Muscle of arm (tissue), 12 donors: ENCODE results near the gene PRELP. TPM values are rescaled to one million over a fixed set of nuclear protein-coding genes. Genes with fewer than 3 reads are reported as not detected.

Experiments used
- DNase-seq: peaks from one replicate; pipeline ENCODE4 v3.0.0-alpha.2; 2013
- polyA plus RNA-seq, 12 donors: library from polyadenylated mRNA; unstranded; fragments of 120-200 nt; gene quantifications; one replicate each; pipeline ENCODE4 v1.2.1, GENCODE V29; 2013; ENCODE audit not compliant: insufficient read length in 12 of 12

Gene PRELP
- polyA plus RNA-seq, 12 donors = 1.3 to 23.8 (median 2.9) TPM; not detected in 1

DNA sequence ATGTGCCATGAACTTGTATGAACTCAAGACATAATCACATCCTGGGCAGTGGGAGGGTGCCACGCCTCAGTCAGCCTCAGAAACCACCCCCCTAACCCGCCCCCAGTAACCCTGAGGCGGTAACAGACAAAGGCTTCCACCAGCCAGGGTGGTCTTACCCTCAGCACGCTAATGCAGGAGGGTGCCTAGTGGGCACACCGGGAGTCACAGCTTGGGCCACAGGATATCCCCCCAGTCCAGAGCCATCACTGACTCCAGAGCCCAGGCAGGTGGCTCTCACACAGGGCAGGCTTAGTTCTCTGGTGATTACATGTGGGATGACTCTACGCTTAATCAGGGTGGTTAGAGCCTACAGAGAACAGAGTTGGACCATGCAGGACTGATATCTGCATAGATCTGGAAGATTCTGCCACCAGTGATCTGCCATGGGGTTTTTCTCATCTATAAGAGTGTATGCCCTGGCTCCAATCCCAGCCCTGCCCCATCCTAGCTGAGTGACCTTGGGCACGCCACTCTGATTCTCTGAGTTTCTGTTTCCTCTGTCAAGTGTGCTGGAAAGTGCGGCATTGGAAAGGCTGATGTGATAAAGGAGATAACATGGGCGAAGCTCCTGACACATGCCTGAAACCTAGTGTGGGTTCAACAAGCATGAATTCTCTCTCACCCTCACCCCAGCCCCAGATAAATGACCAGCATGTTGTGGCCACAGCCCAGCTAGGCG is 45.6 kb downstream of the PRELP start:
- DNase-seq = no peak

DNA sequence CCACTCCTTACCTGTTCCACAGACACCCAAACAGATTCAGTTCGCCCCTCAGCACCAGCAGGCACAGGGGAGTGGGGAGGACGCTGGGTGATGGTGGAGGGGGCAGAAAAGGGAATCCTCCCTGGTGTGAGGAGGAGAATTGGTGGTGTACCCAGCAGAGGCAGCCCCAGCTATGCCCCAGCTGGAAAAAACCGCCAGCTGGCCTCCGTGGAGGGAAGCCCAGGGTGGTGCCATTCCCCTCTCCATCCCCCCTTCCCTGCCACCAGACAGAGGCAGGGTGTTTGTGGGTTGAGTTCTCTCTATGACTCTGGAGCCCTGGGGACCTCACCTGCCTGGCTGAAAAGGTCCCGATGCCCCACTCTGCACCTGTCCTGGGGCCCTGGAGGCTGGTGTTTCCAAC is 46.2 kb downstream of the PRELP start:
- DNase-seq = no peak

DNA sequence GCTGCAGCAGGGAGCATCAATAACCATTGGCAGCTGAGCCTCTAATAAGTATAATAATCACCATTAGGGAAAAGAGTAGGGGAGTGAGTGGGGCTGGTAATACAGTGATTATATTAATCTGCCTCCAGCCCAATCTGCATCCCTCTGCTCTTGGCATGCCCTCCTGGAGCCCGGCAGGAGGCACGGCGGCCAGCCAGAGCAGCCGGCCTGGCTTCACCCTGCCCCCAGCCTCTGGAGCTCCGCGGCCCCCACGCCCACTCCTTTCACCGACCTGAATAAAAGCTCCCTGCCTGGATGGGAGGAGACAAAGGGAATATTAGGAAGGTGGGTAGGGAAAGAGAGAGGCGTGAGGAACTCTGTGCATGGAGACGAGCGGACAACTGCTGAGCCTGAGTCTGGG is 46.6 kb downstream of the PRELP start:
- DNase-seq = no peak

DNA sequence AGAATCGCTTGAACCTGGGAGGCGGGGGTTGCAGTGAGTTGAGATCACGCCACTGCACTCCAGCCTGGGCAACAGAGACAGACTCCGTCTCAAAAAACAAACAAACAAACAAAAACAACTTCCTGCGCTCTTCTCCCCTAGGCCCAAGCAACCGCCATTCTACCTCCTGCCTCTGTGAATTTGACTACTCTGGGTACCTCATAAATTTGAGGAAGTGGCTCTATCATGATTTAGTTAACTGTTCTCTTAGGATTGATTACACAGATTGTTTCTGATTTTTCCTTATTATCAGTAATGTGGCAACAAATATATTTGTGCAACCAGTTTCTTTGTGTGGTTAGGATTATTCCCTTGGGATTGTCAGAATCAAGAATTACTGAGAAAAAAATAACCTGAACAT is 48.1 kb downstream of the PRELP start:
- DNase-seq = no peak

DNA sequence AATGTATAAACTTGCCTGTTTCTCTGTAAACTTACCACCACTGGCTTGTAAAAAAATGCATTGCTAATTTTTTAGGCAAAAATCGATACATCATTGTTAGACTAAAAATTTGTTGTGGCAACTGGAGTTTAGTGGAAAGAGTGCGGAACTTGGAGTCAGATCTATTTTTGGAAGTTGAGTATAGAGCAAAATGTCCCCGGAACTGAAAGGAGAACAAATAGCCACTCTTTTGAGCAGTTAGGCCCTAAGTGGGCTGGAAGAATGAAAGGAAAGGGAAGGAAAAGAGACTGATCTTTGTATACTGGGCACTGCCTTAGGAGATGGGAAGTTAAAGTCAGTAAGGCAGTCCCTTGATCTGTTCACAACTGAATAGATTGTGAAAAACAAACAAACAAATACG is 48.5 kb downstream of the PRELP start:
- no peak for DNase-seq

DNA sequence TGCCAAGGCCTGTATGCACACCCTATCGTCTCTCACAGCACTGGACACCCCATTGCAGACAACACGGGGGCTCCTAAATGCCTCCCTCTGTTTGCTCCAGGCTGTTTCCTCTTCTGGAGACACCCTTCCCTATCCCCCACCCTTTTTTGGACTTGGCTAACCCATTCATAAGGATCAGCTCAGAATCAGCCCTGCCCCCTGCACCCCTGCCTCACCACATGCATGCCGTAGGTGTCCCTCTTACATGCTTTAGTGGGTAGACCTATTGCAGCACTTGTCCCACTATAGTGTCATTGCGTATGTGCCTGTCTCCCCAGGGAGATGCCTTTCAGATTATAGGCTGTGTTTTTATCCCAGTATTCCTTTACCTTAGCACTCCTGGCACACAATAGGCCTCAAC is 49.2 kb downstream of the PRELP start:
- no peak for DNase-seq

DNA sequence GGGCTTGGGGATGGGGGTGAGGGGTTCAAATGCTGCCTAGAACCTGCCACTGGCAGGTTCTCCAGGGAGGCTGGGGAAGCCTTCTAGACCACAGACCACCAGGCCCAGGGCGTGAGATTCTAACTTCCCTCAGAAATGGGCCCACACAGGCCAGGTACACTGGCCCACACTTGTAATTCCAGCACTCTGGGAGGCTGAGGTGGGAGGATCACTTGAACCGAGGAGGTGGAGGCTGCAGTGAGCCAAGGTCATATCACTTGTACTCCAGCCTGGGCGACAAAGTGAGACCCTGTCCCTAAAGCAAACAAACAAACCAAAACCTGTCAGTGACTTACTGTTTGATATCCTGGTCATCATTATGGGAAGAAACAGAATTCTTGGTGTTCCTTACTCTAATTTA is 50.1 kb downstream of the PRELP start:
- DNase-seq = no peak

DNA sequence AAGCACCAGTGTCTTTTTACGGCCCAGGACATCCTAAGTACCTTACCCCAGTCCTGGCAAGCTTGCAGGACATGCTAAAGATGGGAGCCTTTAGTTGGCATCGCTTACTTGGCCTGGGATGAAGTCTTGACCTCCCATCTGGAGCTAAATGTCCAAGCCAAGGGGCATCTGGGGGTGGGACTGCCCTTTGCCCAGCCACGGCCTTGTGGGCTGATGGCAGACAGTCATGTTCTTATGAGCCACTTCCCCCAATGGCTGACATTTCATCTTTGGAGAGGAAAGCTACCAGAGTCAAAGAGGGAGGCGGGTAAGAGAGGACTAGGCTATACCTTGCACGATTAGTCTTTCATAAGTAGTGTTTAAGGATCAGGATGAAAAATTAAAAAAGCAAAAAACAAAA is 50.5 kb downstream of the PRELP start:
- DNase-seq = no peak

DNA sequence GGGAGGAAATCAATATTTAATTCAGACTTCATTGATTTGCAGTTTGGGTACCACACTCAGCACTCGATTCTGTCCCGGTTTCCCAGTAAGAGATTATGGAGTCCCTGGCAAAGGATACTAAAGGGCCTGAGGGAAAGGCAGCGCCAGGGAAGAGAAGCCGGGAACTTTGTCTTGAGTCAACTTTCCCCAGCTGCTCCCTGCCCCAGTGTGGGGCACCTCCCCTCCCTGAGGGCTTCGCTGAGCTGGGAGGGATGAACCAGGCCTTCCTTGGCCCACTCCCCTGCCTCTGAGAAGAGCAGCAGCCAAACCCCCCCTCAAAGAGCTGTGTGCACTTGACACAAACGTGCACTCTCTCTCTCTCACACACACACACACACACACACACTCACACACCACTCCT is 51.0 kb downstream of the PRELP start:
- DNase-seq = no peak

DNA sequence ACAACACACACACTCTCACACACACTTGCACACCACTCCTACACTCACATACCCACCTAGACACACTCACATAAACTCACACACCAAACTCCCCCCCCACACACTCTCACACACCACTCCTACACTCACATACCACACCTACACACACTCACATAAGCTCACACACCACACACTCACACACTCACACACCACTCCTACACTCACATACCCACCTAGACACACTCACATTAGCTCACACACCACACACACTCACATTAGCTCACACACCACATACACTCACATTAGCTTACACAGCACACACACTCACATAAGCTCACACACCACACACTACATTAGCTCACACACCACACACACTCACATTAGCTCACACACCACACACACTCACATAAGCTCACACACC is 51.4 kb downstream of the PRELP start:
- DNase-seq = no peak

DNA sequence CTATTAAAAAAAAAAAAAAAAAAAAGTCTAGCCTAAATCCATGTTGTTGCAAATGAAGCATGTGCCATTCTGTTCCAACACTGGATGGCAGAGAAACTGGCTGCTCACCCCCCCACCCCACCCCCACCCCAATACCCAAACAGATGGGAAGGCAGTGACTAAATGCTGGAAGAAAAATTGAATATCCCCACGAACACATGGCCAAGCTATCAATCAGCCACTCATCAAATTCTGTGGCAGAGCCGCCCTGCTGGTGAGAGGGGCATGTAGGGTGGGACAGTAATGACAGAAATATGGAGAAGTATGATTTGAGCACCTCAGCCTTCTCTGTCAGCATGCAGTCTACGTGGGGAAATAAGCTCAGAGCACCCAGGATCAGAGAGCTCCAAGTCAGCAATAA is 52.5 kb downstream of the PRELP start:
- DNase-seq = no peak

DNA sequence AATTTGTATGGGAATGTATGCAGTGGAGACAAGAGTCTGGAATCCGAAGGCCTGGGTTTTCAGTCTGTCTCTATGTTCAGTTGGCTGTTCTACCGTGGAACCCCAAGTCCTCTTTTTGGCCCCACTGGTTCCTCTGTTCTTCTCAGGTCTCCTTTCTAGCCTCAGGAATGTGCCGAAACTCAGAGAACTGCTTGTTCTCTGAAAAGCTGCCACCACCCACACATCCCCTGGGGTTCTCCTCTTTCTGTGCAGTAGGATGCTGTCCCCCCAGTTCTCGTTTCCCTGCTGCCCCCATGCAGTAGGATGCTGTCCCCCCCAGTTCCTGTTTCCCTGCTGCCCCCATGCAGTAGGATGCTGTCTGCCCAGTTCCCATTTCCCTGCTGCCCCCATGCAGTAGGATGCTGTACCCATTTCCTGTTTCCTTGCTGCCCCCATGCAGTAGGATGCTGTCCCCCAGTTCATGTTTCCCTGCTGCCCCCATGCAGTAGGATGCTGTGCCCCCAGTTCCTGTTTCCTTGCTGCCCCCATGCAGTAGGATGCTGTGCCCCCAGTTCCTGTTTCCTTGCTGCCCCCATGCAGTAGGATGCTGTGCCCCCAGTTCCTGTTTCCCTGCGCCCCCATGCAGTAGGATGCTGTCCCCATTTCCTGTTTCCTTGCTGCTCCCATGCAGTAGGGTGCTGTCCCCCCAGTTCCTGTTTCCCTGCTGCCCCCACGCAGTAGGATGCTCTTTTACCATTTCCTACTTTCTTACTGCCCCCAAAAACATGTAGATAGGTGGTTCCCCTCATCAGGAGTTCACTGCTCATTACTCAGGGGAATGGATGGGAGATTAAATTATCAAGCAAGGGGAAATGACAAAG is 53.6 kb downstream of the PRELP start:
- DNase-seq = no peak

DNA sequence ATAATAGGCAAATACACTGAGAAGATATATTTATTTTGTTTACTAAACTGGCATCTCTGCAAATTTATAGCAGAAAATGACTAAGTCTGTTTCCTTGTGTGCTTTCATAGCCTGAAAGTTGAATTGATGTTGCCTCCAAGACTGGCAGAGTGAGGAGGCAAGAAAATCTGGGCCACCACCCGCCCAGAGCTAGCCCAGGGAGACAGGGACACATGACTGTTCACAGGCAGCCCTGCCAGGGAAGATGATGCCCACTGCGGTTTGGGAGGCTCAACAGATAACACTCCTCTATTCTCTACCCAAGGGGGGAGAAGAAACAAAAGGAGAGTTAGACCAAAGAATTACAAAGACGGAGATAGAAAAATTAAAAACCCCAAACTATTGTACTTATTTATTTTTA is 55.5 kb downstream of the PRELP start:
- DNase-seq = no peak

DNA sequence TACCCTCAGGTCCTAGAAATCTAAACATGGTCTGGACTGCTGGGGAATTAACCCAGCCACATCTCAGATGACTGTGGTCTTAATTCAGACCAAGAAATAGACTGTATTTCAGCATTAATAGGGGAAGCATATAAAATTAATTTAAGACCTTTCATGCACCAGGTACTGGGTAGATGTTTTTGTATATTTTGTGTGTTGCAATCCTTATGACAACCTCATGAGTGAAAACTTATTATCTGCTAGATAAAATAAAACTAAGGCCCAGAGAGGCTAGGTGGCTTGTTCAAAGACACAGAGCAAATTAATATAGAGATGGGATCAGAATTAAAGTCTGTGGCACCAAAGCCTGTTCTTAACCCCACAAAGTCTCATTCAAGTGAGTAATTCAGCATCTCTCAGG is 58.4 kb downstream of the PRELP start:
- no peak for DNase-seq

DNA sequence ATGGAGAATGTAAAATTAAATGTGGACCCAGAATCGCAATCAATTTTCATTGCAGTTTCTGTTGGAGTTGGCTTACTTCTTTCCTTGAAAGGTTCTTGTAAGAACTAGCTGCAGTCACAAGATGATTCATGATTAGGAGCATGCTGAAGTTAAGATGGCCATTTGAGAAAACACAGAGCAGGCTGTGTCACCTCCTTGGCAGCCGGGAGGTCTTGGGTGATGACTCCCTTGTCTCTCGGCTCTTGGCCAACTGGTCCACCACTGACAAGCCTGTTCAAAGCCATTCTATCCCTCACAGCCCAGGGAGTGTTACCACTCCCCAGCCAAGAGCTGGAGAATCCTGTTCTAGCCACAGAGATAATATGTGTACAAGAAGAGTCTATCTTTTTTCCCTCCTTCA is 58.9 kb downstream of the PRELP start:
- DNase-seq = no peak

DNA sequence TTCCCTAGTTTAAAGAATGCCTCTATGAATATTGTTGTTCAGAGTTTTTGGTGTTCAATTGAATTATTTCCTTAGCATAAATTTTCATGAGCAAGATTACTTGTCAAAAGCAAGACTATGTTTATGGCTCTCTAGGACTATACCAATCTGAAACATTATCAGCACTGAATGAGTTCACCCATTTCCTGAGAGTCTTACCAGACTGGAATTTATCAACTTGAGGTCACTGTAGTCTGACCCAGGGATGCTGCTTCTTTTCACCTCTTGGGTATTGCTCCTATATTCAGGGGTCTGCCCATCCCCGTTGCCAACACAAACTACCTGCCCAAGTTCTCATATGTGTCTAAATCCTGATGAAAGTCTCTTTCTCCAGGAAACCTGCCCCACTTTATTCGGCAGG is 61.0 kb downstream of the PRELP start:
- DNase-seq = no peak

DNA sequence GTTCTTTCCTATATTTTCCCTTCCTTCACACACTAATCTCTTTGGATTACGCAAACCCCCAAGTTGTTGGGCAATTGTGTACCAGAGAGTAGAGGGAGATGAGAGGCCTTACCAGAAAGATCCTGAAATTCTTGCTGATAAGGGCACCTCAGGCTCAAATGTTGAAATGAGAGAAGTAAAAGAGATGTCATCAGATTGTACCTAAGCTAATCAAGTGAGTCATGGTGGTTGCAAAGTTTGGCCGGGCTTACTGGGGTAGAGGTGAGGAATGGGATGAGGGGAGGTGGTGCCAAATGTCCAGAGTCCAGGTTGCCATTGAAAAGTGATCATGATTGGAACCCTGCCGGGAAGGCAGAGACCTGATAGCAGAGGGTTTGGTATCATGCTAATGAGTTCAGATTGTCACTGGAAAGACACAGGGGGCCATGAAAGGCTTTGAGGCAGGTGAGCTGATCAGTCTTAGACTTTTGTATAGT is 61.4 kb downstream of the PRELP start:
- DNase-seq = no peak

DNA sequence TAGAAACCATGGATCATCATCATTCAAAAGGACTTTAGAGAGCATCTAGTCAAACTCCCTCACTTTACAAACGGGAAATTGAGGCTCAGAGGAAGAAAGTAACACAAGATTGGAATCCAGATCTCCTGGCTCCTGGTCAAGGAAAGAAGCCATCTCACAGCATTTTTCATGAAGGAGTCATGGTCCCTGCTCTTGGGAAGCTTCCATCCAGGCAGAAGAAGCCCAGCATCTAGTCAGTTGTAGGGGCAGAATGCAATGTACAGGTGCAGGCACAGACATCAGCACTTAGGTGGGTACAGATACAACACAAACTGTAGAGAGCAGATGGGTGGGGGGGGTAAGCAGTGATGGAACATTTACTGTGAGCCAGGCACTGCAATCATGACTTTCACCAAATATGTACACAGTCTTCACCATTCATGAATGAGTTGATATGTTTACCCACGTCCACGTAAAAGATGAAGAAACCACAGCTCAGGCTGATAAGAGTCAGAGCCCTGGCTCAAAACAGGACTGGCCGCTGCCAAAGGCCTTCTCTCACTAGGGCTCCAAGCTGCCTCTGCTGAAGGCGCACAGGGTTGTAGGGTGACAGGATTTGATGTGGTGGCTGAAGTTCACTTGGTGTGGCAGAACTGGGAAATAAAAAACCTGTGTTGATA is 62.3 kb downstream of the PRELP start:
- DNase-seq = no peak

DNA sequence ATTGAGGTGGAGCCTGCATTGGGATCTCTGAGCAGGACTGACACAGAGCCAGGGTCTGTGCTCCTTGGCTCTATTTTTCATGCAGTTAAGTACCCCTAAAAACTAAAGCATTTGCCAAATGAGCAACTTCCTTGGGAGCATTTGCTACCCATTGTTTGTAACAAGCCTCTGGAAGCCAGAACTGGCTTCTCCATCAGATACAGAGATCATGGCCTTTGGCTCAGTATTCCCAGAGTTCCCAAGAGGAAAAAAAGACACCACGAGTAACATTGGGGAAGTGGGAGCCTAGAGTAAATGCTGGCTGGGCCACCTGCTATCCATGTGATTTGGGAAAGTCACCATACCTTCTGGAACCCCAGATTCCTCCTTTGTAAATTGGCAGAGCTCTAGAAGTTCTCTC is 63.1 kb downstream of the PRELP start:
- no peak for DNase-seq

DNA sequence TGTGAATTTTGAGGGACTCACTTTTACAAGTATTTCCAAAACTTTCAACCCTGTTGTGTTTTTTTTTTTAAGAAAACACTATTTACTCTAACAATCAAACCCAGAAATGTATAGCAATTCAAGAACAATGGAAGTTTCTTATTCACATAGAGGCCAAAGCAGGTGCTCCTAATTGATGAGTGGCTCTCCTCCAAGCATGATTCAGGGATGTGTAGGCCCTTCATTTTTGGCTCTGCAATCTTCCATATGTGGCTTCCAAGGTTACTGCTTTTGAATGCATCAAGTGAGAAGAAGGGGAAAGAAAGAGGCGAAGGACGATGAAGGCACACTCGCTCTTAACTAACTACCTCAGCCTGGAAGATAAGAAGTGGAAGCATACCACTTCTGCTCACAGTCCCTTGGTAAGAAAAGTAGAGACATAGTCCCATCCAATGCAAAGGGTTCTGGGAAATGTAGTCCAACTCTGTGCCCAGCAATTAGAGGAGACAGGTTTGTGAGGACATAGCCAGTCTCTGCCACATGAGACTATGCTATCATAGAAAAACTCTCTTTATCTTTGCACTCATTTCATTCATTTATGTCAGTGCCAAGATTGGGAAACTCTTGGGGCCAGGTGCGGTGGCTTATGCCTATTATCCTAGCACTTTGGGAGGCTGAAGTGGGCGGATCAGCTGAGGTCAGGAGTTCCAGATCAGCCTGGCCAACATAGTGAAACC is 64.4 kb downstream of the PRELP start:
- no peak for DNase-seq
